ENCODE results near the gene PLOD1.
"Not testable (repeated sequence)": the region's sequence is repeated elsewhere in the genome, so short reads cannot be mapped to it uniquely, and the experiment has no call there.

Gene PLOD1

DNA sequence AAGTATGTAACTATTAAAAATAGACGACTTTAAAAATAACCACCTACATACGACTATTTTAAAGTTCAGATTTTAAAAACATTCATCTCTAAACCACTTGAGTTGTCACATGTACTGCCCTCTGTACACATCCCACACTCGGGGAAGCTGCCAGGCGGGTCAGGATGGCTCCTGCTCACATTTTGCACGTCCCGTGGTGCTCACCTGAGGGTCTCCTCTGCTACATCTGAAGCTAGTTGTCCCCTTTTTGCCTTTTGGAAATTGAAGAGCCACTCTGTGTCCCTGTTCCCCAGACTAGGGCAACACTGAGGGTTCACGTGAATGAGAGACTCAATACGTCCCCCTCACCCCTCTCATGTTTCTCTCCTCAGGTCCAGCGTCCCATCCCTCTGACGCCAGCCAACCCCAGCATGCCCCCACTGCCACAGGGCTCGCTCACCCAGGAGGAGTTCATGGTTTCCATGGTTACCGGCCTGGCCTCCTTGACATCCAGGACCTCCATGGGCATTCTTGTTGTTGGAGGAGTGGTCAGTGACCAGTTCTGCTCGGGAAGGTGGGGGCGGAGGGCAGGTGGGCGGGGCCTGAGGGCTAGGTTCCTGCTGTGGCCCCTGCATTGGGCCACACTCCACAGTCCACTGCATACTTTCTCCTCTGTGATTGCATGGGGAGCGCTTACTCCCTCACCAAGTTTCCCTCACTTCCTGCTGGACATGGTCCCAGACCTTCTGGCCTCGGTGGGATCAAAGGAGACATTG, 71.8 kb downstream of the PLOD1 start:
- no peak for DNase-seq (ENCODE audit: low spot score)

DNA sequence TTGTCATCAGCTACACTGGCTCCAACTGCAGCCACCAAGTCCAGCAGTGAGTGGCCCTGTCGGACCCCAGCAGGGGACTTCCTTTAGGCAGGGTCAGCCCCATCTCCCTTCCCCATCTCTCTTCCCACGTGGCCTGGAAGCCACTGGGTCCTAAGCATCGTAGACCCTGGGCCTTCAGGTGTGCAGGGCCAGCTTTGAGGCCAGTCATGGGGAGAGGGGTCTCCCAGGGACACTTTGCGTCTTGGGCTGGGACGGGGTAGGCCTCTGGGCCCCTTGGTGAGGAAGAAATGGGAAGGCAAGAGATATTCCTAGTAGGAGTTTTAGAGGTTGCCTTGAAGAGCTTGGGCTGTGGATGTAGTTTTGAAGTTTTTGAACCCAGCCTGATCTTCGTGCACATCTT, 72.7 kb downstream of the PLOD1 start:
- DNase-seq (ENCODE audit: low spot score) = no peak

DNA sequence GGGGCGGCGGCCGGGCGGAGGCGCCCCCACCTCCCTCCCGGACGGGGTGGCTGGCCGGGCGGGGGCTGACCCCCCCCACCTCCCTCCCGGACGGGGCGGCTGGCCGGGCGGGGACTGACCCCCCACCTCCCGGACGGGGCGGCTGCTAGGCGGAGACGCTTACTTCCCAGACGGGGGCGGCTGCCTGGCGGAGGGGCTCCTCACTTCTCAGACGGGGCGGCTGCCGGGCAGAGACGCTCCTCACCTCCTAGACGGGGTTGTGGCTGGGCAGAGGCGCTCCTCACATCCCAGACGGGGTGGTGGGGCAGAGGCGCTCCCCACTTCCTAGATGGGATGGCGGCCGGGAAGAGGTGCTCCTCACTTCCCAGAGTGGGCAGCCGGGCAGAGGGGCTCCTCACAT, 73.8 kb downstream of the PLOD1 start:
- not testable (repeated sequence) for DNase-seq (ENCODE audit: low spot score)

DNA sequence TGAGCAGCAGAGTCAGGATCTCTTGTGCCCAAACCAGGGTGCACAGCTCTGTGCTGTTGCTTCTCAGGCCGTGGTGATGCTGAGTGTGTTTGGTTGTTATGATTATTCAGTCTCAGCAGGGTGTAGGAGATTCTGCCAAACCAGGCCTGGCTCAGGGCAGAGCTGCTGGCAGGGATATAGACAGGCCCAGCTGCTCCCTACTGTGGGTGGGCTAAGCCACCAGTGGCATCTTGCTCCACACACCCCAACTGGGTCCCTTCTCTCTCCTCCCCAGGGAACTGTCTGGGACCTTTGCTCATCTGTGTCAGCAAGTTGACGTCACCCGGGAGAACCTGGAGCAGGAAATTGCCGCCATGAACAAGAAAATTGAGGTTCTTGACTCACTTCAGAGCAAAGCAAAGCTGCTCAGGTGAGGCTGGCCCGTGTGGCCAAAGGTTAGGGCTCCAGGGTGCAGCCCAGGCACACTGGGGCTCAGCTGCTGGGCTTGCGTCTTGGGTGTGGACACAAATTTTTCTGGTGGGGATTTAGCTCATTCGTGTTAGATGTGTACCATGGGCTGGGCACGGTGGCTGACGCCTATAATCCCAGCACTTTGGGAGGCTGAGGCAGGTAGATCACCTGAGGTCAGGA, 74.9 kb downstream of the PLOD1 start:
- DNase-seq (ENCODE audit: low spot score) = no peak

DNA sequence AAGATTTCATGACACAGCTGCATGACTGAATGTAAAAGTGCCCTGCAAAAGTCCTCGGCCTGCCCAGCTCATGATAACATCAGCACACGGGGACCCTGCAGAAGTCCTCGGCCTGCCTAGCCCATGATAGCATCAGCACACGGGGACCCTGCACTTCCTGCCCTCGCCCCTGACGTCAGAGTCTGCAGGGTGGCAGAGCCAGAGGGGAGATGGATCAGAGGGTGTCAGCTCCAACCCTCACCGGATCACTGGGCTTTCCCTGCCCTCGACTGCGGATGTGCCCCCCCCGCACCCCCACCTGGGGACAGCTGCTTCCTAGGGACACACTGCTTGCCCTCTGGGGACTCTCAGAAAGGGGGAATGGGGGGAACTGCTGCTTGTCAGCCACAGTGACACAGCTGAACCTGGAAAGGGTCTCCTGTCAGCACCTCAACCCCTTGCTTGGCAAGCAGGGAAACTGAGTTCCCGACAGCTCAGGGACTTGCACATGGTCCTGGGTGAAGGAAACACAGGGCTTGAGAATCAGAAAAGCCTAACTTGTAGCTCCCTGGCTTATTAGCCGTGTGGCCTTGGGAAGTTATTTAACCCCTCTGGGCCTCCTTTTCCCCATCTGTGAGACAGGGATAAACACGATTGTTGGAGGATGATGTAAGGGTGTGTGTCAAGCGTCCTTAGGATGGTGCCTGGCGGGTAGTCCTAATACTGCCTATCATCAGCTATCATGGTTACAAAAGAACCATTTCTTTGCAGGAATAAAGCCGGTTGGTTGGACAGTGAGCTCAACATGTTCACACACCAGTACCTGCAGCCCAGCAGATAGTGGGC, 76.4 kb downstream of the PLOD1 start:
- no peak for DNase-seq (ENCODE audit: low spot score)

DNA sequence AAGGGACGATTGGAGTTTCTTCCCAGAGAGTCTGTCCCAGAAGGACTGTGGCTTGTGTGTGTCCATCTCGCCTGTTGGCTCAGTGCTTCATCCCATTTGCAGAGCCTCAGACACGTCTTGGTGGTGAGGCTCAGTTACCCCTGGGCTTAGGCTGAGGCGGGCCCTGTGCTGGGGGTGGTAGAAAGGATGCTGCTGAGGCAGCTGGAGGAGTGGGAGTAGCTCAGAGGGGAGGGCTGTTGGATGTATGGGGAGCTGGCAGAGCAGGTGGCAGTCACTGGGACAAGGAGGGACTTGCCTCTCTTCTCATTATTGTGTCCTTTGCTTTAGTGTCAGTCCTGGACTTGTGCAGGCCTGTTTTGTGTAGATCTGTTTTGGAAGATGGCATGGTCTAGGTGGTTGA, 77.5 kb downstream of the PLOD1 start:
- DNase-seq (ENCODE audit: low spot score) = no peak

DNA sequence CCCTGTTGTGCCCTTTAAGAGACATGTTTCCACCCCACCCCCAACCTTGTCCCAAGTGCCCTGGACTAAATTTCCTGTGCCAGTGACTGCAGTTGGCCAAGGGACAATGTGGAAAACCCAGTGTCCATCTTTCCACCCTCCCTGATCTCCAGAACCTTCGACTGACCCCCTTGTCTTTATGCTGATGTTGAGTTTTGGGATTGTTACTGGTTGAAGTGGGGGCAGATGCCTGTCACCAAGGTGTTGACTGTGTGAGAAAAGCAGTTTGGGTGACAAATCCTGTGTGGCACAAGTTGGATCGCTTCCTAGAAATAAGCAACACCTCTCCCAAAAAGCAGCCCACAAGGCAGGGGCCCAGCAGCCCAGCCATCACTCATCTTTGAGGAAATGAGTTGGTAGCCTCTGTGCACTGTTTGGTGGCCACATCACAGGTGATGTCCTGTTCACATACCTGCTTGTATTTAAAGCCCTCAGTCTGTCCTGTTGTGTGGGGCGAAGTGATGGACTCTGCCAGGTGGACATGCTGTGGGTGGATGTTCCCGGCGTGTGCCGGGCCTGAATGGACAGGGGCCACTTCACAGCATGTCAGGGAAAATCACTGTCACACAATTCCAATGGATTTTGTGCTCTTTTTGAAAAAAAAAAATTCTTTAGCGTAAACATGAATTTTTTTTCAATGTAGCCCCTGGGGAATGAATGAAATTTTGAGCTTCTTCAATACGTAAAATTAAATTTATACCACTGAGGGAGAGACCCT, 78.2 kb downstream of the PLOD1 start:
- no peak for DNase-seq (ENCODE audit: low spot score)

DNA sequence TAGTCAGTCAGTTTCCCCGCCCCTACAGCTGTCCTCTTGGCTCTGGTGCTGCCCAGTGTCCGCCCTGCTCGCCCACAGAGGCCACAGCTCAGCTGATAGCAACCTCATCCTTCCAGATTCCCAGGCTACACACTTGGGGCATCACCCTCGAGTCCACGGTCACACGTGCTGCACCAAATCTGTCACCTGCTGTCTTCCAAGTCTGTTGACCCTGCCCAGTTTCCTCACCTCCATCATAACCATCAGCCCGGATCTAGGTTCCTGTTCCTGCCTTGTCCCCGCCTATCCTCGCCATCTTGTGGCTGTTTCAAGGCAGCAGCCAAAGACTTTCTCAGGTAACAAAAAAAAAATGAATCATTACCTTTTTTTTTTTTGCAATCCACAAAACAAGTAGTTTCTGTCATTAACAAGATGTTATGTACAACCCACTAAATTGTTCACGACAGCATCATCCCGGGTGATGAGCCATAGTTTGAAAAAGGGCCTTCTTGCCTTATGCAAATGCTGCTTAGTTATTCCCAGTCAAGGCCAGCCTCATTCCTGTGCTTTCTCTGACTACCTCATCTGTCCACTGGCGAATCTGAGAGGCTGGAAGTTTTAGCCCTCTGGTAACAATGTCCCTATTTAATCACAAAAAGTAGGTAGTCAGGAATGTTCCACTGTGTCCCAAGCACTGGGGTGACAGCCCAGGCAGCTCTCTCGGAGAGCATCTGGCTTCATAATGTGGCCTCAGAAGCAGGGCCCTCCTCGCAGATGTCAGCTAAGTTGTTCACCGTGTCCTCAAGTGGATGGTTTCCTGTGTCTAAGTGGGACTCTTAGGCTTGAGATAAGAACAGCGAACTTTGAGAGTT, 79.8 kb downstream of the PLOD1 start:
- DNase-seq (ENCODE audit: low spot score) = no peak

DNA sequence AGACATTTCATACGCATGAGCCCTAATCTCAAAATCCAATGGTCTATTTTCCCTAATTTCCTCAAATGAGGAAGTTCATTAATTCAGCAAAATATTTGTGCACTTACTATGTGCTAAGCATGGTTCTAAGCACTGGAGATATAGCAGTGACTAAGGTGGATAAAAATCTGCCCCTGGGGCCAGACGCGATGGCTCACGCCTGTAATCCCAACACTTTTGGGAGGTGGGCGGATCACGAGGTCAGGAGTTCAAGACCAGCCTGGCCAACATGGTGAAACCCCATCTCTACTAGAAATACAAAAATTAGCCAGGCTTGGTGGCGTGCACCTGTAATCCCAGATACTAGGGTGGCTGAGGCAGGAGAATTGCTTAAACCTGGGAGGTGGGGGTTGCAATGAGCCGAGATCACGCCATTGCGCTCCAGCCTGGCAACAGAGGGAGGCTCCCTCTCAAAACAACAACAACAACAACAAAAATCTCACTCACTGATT, 80.5 kb downstream of the PLOD1 start:
- no peak for DNase-seq (ENCODE audit: low spot score)

DNA sequence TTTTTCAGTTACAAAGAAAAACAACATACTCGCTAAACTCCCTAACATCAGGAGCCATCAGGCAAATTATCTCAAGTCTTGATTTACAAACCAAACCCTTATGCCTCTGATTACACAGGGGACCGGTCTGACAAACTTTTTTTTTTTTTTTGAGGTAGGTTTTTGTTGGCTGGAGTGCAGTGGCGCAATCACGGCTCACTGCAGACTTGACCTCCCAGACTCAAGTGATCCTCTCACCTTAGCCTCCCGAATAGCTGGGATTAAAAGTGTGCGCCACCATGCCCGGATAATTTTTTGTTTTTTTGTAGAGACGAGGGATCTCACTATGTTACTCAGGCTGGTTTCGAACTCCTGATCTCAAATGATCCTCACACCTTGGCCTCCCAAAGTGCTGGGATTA, 81.0 kb downstream of the PLOD1 start:
- no peak for DNase-seq (ENCODE audit: low spot score)

DNA sequence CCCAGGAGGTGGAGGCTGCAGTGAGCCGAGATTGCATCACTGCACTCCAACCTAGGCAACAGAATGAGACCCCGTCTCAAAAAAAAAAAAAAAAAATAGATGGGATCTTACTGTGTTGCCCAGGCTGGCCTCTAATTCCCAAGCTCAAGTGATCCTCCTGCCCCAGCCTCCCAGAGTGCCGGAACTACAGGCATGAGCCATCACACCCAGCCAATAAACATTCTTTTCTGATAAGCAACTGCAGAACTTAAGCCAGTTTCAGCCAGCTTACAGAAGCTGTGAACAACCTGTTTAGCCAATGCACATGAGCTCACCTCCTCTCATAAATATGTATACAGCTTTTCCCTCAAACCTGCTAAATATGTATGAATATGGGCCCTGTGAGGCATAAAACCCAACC, 81.7 kb downstream of the PLOD1 start:
- DNase-seq (ENCODE audit: low spot score) = no peak

DNA sequence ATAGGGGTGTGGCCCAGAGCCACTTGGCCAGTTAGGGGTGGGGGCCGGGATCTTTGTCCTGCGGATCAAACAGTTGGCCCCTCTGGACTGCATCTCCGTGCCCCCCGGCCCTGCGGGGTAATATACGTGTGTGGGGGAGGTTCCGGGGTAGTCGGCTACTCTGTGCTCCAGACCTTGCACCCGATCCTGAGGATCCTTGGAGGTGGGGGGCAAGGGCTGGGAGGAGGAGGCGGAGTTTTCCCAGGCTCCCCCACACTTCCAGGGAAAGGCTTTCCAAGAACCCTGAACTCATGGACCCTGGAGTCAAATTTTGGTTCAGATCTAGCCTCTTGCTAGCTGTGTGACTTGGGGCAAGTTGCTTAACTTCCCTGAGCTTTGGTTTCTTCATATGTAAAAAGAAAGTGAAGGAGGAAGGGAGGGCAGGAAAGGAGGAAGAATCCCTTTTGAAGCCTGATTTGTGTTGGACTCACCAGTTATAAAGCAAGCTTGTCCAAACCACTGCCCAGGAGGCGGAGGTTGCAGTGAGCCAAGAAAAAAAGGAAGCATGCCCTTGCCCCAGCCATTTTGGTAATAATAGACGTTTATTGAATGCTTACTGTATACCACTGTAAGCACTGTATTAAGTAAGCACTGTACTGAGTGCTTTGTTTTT, 85.5 kb downstream of the PLOD1 start:
- DNase-seq (ENCODE audit: low spot score) = peak; percentile 52

DNA sequence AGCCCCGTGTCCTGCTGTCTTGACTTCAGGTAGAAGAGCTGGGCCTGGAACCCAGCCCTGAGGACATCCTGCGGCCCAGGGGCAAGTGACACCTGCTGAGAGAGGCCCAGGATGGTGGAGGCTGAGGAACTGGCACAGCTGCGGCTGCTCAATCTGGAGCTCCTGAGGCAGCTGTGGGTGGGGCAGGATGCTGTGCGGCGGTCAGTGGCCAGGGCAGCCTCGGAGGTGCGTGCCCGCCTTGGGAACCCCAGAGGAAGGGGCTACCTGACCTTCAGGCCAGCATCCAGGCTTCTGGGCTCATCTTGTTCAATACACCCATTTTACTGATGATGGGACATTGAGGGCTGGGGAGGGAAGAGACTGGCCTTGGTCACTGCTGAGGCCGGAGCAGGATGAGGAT, 87.1 kb downstream of the PLOD1 start:
- no peak for DNase-seq (ENCODE audit: low spot score)

DNA sequence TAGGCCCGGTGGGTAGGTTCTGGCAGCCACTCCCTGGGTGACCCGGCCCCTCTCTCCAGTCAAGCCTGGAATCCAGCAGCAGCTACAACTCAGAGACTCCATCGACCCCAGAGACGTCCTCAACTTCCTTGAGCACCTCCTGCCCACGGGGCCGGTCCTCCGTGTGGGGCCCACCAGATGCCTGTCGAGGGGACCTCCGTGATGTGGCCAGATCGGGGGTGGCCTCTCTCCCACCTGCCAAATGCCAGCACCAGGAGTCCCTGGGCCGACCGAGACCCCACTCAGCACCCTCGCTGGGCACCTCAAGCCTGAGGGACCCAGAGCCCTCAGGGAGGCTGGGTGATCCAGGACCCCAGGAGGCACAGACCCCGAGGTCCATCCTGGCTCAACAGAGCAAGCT, 87.5 kb downstream of the PLOD1 start:
- DNase-seq (ENCODE audit: low spot score) = no peak

Data from NAMALWA (cell line).